Activated CD4-positive, alpha-beta T cell treated with anti-CD3 and anti-CD28 coated beads, Interleukin-2, amount 10 ng/mL, durations not matched to agents 7 days and 5 days (primary cell): ENCODE results near the gene GBGT1. TPM values are rescaled to one million over a fixed set of nuclear protein-coding genes. Genes with fewer than 3 reads are reported as not detected.

ENCODE experiments used
- total RNA-seq, 2 experiments: library from RNA; stranded (reverse); gene quantifications; one replicate each; pipeline ENCODE4 v1.2.3, GENCODE V29; 2021

GBGT1 gene
- total RNA-seq, 2 experiments from 2014 or later, result 2.4 to 2.7 TPM

Other genes starting within 250 kb of the GBGT1 start
- 10 to 100 TPM; 36.8 to 37.6 TPM for gene TSC1, start 219.3 kb downstream of the GBGT1 start, total RNA-seq
- not detected for gene GFI1B, start 185.2 kb downstream of the GBGT1 start, total RNA-seq
- gene GTF3C5, start 132.9 kb downstream of the GBGT1 start, total RNA-seq, result 10 to 100 TPM; 75.1 to 87.9 TPM
- gene CEL, start 101.9 kb downstream of the GBGT1 start, total RNA-seq, result 1 to 10 TPM; 2.8 to 3.5 TPM
- gene RALGDS, start 42.7 kb downstream of the GBGT1 start, total RNA-seq, result 10 to 100 TPM; 79.1 to 92.3 TPM
- not detected for gene OBP2B, start 45.3 kb upstream of the GBGT1 start, total RNA-seq
- under 1 TPM; 0.27 to 0.56 TPM for gene ABO, start 111.3 kb upstream of the GBGT1 start, total RNA-seq
- 10 to 100 TPM; 14.2 to 17.3 TPM for gene SURF6, start 172.3 kb upstream of the GBGT1 start, total RNA-seq
- 10 to 100 TPM; 25.6 to 27.2 TPM for gene MED22, start 184.2 kb upstream of the GBGT1 start, total RNA-seq
- 1,000 to 10,000 TPM; 1,880 to 1,928 TPM for gene RPL7A, start 184.3 kb upstream of the GBGT1 start, total RNA-seq
- gene SURF1, start 192.6 kb upstream of the GBGT1 start, total RNA-seq, result 10 to 100 TPM; 39.4 to 48.9 TPM
- gene SURF2, start 192.6 kb upstream of the GBGT1 start, total RNA-seq, result 10 to 100 TPM; 14.8 to 16.0 TPM
- gene SURF4, start 212.1 kb upstream of the GBGT1 start, total RNA-seq, result 100 to 1,000 TPM; 147 to 164 TPM
- 1 to 10 TPM in 1 of 2 experiments, under 1 TPM in 1; 0.65 to 2.0 TPM for gene STKLD1, start 212.5 kb upstream of the GBGT1 start, total RNA-seq